ENCODE data around the gene THADA. TPM values are rescaled to one million over a fixed set of nuclear protein-coding genes. Genes with fewer than 3 reads are reported as not detected.

The THADA gene
- total RNA-seq, 3 donors from 2014 or later (not counting 1 experiment from before 2014, with no cell fraction given): 34.1 to 35.7 (median 35.3) TPM

DNA sequence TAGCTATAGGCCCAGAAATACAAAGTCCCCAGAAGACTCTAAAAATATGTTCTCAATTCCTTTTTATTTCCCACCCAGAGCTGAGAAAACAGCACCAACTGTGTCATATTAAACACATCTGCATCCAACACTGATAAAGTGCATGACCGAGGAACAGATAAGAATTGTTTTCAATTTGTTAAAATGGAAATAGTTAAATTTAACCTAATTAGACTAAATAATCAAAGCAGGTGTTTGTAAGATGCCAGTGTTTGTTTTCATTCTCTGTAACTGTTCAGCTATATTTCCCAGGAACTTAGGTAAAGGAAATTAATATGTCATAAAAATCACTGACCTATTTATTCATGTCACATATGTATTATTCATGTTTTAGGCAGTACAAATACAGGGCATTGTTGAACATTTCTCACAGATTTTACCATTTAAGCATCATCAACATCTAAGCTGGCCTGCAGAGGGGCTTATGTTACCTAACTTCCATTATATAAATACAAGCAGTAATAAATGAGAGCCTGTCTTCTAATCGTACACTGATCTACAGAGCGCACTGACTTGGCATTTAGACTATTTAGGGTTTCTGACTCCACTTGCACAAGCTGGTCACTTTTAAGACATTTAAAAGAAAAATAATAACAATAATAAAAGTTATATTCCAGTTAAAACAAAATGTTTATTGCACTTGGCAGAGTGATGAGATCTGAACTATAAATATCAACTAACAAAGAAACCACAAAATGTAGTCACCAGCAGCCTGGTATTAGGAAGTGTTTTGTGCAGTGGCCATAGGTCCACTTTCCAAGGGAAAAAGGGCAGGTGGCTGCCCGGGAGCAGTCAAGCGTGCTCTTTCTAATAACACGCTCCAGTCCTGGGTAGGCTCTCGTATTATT, 282.8 kb downstream of the THADA start:
- H3K4me3 Mint-ChIP-seq: no peak overlapping the region
- no peak for ATAC-seq
- no peaks in the 10 kb centered on the region for H3K9me3 Mint-ChIP-seq
- no peaks in the 10 kb centered on the region for H3K9me3 ChIP-seq (ENCODE audit: control insufficient read depth, insufficient read depth, low read length)
- 87% methylated on average over 6 of the region's 7 CpGs for WGBS (ENCODE audit: insufficient coverage)
- peaks cover 5 to 6% of the 10 kb centered on the region in 2 donors for H3K4me1 Mint-ChIP-seq
- no peaks in the 10 kb centered on the region for H3K27me3 ChIP-seq (ENCODE audit: control insufficient read depth, insufficient read depth, low read length)
- H3K27ac ChIP-seq (ENCODE audit: low read length): no peak overlapping the region
- DNase-seq: no peak
- intact Hi-C loops (cut with micrococcal nuclease): no loop called here
- H3K4me1 ChIP-seq (ENCODE audit: control insufficient read depth, insufficient read depth, low read length): no peaks in the 10 kb centered on the region
- no peak overlapping the region for H3K4me3 ChIP-seq (ENCODE audit: low read length)
- TF ChIP-seq, protein P1, sequence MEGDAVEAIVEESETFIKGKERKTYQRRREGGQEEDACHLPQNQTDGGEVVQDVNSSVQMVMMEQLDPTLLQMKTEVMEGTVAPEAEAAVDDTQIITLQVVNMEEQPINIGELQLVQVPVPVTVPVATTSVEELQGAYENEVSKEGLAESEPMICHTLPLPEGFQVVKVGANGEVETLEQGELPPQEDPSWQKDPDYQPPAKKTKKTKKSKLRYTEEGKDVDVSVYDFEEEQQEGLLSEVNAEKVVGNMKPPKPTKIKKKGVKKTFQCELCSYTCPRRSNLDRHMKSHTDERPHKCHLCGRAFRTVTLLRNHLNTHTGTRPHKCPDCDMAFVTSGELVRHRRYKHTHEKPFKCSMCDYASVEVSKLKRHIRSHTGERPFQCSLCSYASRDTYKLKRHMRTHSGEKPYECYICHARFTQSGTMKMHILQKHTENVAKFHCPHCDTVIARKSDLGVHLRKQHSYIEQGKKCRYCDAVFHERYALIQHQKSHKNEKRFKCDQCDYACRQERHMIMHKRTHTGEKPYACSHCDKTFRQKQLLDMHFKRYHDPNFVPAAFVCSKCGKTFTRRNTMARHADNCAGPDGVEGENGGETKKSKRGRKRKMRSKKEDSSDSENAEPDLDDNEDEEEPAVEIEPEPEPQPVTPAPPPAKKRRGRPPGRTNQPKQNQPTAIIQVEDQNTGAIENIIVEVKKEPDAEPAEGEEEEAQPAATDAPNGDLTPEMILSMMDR (IDR thresholded peaks at IDR 0.05): no peak
- H3K27me3 Mint-ChIP-seq (ENCODE audit: low read depth in 2 of 2): no peaks in the 10 kb centered on the region
- H3K27ac Mint-ChIP-seq: no peak overlapping the region
- peaks cover 2% of the 10 kb centered on the region for H3K36me3 ChIP-seq (ENCODE audit: control insufficient read depth, insufficient read depth, low read length)
- no peaks in the 10 kb centered on the region for H3K36me3 Mint-ChIP-seq

DNA sequence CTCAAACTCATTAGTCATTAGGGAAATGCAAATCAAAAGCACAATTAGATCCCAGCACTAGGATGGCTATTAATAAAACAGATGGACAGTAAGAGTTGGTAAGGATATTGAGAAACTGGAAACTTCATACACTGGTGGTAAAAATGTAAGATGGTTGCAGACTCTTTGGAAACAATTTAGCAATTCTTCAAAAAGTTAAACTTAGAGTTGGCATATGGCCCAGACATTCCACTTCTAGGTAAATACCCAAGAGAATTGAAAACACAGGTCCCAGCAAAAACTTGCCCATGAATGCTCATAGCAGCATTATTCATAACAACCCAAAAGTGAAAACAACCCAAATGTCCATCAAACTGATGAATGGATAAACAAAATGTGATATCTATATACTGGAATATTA, 284.6 kb downstream of the THADA start:
- TF ChIP-seq, protein P1 (IDR thresholded peaks at IDR 0.05): no peak

DNA sequence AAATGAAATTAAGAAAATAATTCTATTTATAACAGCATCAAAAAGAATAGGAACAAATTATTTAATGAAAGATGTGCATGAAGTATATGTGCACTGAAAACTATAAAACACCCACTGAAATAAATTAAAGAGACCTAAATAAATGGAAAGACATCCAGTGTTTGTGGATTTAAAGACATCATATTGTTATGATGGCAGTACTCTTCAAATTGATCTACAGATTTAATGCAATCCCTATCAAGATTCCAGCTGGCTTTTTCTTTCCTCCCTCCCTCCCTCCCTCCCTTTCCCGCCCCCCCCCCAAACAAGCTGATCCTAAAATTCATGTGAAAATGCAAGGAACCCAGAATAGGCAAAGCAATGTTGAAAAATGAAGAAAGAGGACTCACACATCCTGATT, 285.9 kb downstream of the THADA start:
- Histone ChIP-seq H3K9me3 (ENCODE audit: control insufficient read depth, insufficient read depth, low read length) (no peaks in the 10 kb centered on the region), H3K27me3 (ENCODE audit: control insufficient read depth, insufficient read depth, low read length) (no peaks in the 10 kb centered on the region), H3K4me1 (ENCODE audit: control insufficient read depth, insufficient read depth, low read length) (no peaks in the 10 kb centered on the region), H3K27ac (ENCODE audit: low read length) (no peak overlapping the region), H3K36me3 (ENCODE audit: control insufficient read depth, insufficient read depth, low read length) (peaks cover 2% of the 10 kb centered on the region), H3K4me3 (ENCODE audit: low read length) (no peak overlapping the region)
- no CpG with 5 or more reads among the region's 1 CpG for WGBS (ENCODE audit: insufficient coverage)
- Mint-ChIP-seq H3K27ac (no peak overlapping the region), H3K4me3 (no peak overlapping the region), H3K4me1 (peaks cover 0 to 6% of the 10 kb centered on the region in 2 donors), H3K27me3 (ENCODE audit: low read depth in 2 of 2) (no peaks in the 10 kb centered on the region), H3K9me3 (no peaks in the 10 kb centered on the region), H3K36me3 (no peaks in the 10 kb centered on the region)
- DNase-seq (no peak), ATAC-seq (no peak)
- TF ChIP-seq, protein P1 (IDR thresholded peaks at IDR 0.05): no peak
- intact Hi-C loops (cut with micrococcal nuclease): no loop called here

More for the DNA sequence above, 284.6 kb downstream of the THADA start:
- no peak overlapping the region for H3K4me3 ChIP-seq (ENCODE audit: low read length)
- no peaks in the 10 kb centered on the region for H3K9me3 ChIP-seq (ENCODE audit: control insufficient read depth, insufficient read depth, low read length)
- no peaks in the 10 kb centered on the region for H3K36me3 Mint-ChIP-seq
- no peaks in the 10 kb centered on the region for H3K27me3 ChIP-seq (ENCODE audit: control insufficient read depth, insufficient read depth, low read length)
- H3K27me3 Mint-ChIP-seq (ENCODE audit: low read depth in 2 of 2): no peaks in the 10 kb centered on the region
- H3K36me3 ChIP-seq (ENCODE audit: control insufficient read depth, insufficient read depth, low read length): peaks cover 2% of the 10 kb centered on the region
- H3K4me1 Mint-ChIP-seq: peaks cover 5 to 11% of the 10 kb centered on the region in 2 donors
- DNase-seq (no peak), ATAC-seq (no peak)
- no peaks in the 10 kb centered on the region for H3K9me3 Mint-ChIP-seq
- no peak overlapping the region for H3K27ac ChIP-seq (ENCODE audit: low read length)
- H3K4me1 ChIP-seq (ENCODE audit: control insufficient read depth, insufficient read depth, low read length): no peaks in the 10 kb centered on the region
- H3K27ac Mint-ChIP-seq: no peak overlapping the region
- intact Hi-C loops (cut with micrococcal nuclease): no loop called here
- H3K4me3 Mint-ChIP-seq: no peak overlapping the region

Measured in natural killer cell (primary cell).